Upper lobe of left lung (tissue), 6 donors: ENCODE data around the gene LIMCH1. TPM values are rescaled to one million over a fixed set of nuclear protein-coding genes. Genes with fewer than 3 reads are reported as not detected.

Experiments
- ATAC-seq, 2 donors: fragments of 200-7000 bp; cut with Tn5 transposase; one replicate each; pipeline ENCODE4 v1.9.1; 2022; ENCODE audit warnings: mild to moderate bottlenecking in 2 of 2, moderate library complexity in 2 of 2; ENCODE audit not compliant: low FRiP score in 2 of 2
- DNase-seq, 2 donors: peaks; one replicate each; pipeline ENCODE4 v3.0.0-alpha.2; 2019 to 2020
- H3K27ac ChIP-seq, 4 donors: fragments of 200-600 bp; sonication (generic); one replicate each; pipeline ENCODE4 v1.5.1; 2016 to 2019
- H3K27me3 ChIP-seq, 4 donors: fragments of 200-600 bp; sonication (generic); one replicate each; pipeline ENCODE4 v1.5.1; 2017 to 2019
- H3K36me3 ChIP-seq, 4 donors: fragments of 200-600 bp; sonication (generic); one replicate each; pipeline ENCODE4 v1.5.1; 2016 to 2019
- H3K4me1 ChIP-seq, 4 donors: fragments of 200-600 bp; sonication (generic); one replicate each; pipeline ENCODE4 v1.5.1; 2018 to 2019
- H3K4me3 ChIP-seq, 4 donors: fragments of 200-600 bp; sonication (generic); one replicate each; pipeline ENCODE4 v1.5.1; 2017 to 2019; ENCODE audit warnings: mild to moderate bottlenecking in 2 of 4, moderate library complexity in 1 of 4
- H3K9me3 ChIP-seq, 4 donors: fragments of 200-600 bp; sonication (generic); one replicate each; pipeline ENCODE4 v1.5.1; 2018 to 2019
- CTCF ChIP-seq, 6 experiments: fragments of 450-650 bp in 4 of 6; fragments of 200-600 bp in 2 of 6; sonication (generic) in 2 of 6; IDR thresholded peaks; one replicate each; pipeline ENCODE4 v1.5.1; 2016 to 2019; ENCODE audit warnings: antibody characterized with exemption in 6 of 6
- EP300 ChIP-seq, 4 donors: sonication (generic); formaldehyde crosslinking; IDR thresholded peaks; one replicate each; pipeline ENCODE4 v1.5.1; 2017; ENCODE audit warnings: antibody characterized with exemption in 4 of 4, control low read depth in 2 of 4
- POLR2A ChIP-seq, 4 donors: fragments of 450-650 bp; IDR thresholded peaks; one replicate each; pipeline ENCODE4 v1.5.1; 2016 to 2017; ENCODE audit warnings: antibody characterized with exemption in 4 of 4, mild to moderate bottlenecking in 2 of 4
- POLR2AphosphoS5 ChIP-seq, 2 donors: sonication (generic); formaldehyde crosslinking; IDR thresholded peaks; one replicate each; pipeline ENCODE4 v1.5.1; 2017; ENCODE audit warnings: antibody characterized with exemption in 2 of 2
- WGBS, 2 donors: methylation state at CpG; one replicate each; pipeline ENCODE4 v1.1.5; 2017 to 2018; 5-methylcytosine and 5-hydroxymethylcytosine counted together
- total RNA-seq, 6 donors: library from RNA; depleted of rRNA in 4 of 6; stranded (reverse); fragments of >200 nt in 4 of 6; gene quantifications; one replicate each; pipeline versions ENCODE4 v1.1.0 to v1.2.1, GENCODE V29; 2016 to 2021
- donor health status: DM: no; HTN: no; CAD: no; lungs with moderate emphysema.
- donor health status: DM: no; HTN: yes; CAD: no; lungs with severe emphysema.

LIMCH1 gene
- total RNA-seq, 6 donors from 2014 or later, result 231 to 598 (median 331) TPM

GRCh38 chr4:41545238-41545637, 7.3 kb downstream of the LIMCH1 start:
- TF ChIP-seq EP300 (IDR thresholded peaks at IDR 0.05), result no peak
- TF ChIP-seq POLR2A (IDR thresholded peaks at IDR 0.05), result no peak
- TF ChIP-seq CTCF (IDR thresholded peaks at IDR 0.05), result no peak
- no peak for TF ChIP-seq POLR2AphosphoS5 (IDR thresholded peaks at IDR 0.05)
- Histone ChIP-seq H3K9me3 (no peaks in the 10 kb centered on the region), H3K4me1 (peaks cover 5 to 21% (median 15%) of the 10 kb centered on the region in 4 donors), H3K36me3 (no peaks in the 10 kb centered on the region), H3K27me3 (no peaks in the 10 kb centered on the region), H3K4me3 (no peak overlapping the region), H3K27ac (peak overlapping the region in 1 of 4 donors; percentile 59)
- 33 to 47% methylated on average over 6 of the region's 6 CpGs for WGBS, 2 donors
- DNase-seq (no peak), ATAC-seq (no peak)

- H3K4me3 ChIP-seq, result no peak overlapping the region
- DNase-seq (no peak), ATAC-seq (no peak)
- TF ChIP-seq POLR2A (IDR thresholded peaks at IDR 0.05), result no peak
- no peak for TF ChIP-seq POLR2AphosphoS5 (IDR thresholded peaks at IDR 0.05)
- TF ChIP-seq CTCF (IDR thresholded peaks at IDR 0.05), result no peak
- no peak for TF ChIP-seq EP300 (IDR thresholded peaks at IDR 0.05)
- 89% methylated on average over 2 of the region's 2 CpGs for WGBS, 2 donors
- H3K27me3 ChIP-seq, result no peaks in the 10 kb centered on the region
- H3K36me3 ChIP-seq, result no peaks in the 10 kb centered on the region
- H3K27ac ChIP-seq, result no peak overlapping the region
- H3K4me1 ChIP-seq, result peaks cover 11 to 21% (median 13%) of the 10 kb centered on the region in 4 donors
- H3K9me3 ChIP-seq, result no peaks in the 10 kb centered on the region
These were observed 8.7 kb downstream of the LIMCH1 start for GRCh38 chr4:41546638-41547037.

- TF ChIP-seq EP300 (IDR thresholded peaks at IDR 0.05), result no peak
- TF ChIP-seq POLR2A (IDR thresholded peaks at IDR 0.05), result no peak
- no peak for TF ChIP-seq POLR2AphosphoS5 (IDR thresholded peaks at IDR 0.05)
- TF ChIP-seq CTCF (IDR thresholded peaks at IDR 0.05), result no peak
- WGBS, 2 donors, result 85 to 93% methylated on average over 3 of the region's 3 CpGs
- H3K27me3 ChIP-seq, result no peaks in the 10 kb centered on the region
- no peak overlapping the region for H3K4me3 ChIP-seq
- H3K27ac ChIP-seq, result peak overlapping the region in 2 of 4 donors; percentile 23 to 44
- H3K36me3 ChIP-seq, result no peaks in the 10 kb centered on the region
- no peak for ATAC-seq
- no peak for DNase-seq
- peaks cover 11 to 16% (median 13%) of the 10 kb centered on the region in 4 donors for H3K4me1 ChIP-seq
- H3K9me3 ChIP-seq, result no peaks in the 10 kb centered on the region
These were observed 10.4 kb downstream of the LIMCH1 start for GRCh38 chr4:41548305-41548880.

- Histone ChIP-seq H3K36me3 (no peaks in the 10 kb centered on the region), H3K27me3 (no peaks in the 10 kb centered on the region), H3K27ac (peak overlapping the region in 2 of 4 donors; percentile 23), H3K4me1 (peaks cover 11 to 16% (median 13%) of the 10 kb centered on the region in 4 donors), H3K9me3 (no peaks in the 10 kb centered on the region), H3K4me3 (no peak overlapping the region)
- no peak for ATAC-seq
- DNase-seq, result no peak
- 76 to 77% methylated on average over 3 of the region's 3 CpGs for WGBS, 2 donors
- TF ChIP-seq POLR2AphosphoS5 (IDR thresholded peaks at IDR 0.05) (no peak), CTCF (IDR thresholded peaks at IDR 0.05) (no peak), EP300 (IDR thresholded peaks at IDR 0.05) (no peak), POLR2A (IDR thresholded peaks at IDR 0.05) (no peak)
These were observed 11.5 kb downstream of the LIMCH1 start for GRCh38 chr4:41549478-41549877.

GRCh38 chr4:41550308-41550707, 12.4 kb downstream of the LIMCH1 start:
- no peaks in the 10 kb centered on the region for H3K9me3 ChIP-seq
- TF ChIP-seq POLR2AphosphoS5 (IDR thresholded peaks at IDR 0.05) (peak in 1 of 2 donors; percentile 74), EP300 (IDR thresholded peaks at IDR 0.05) (peak in 2 of 4 donors; percentile 27 to 58), CTCF (IDR thresholded peaks at IDR 0.05) (no peak)
- no peak overlapping the region for H3K4me3 ChIP-seq
- DNase-seq (no peak), ATAC-seq (peak in 1 of 2 donors; percentile 73)
- H3K4me1 ChIP-seq, result peaks cover 11 to 16% (median 13%) of the 10 kb centered on the region in 4 donors
- peak overlapping the region in 2 of 4 donors; percentile 13 to 55 for H3K27ac ChIP-seq
- H3K36me3 ChIP-seq, result no peaks in the 10 kb centered on the region
- H3K27me3 ChIP-seq, result no peaks in the 10 kb centered on the region
